CD4-positive, alpha-beta T cell (primary cell): ENCODE measurements around the gene MTRR. TPM values are rescaled to one million over a fixed set of nuclear protein-coding genes. Genes with fewer than 3 reads are reported as not detected.

Experiments
- ATAC-seq: fragments of 200-7000 bp; cut with Tn5 transposase; one replicate; pipeline ENCODE4 v1.10.0; 2022; ENCODE audit warnings: mild to moderate bottlenecking; ENCODE audit not compliant: poor library complexity
- CTCF ChIA-PET: fragments of 350-600 bp; sonication (Branson Sonifier 250); formaldehyde crosslinking; loops from one replicate; lab custom pipeline; 2021; ENCODE audit warnings: antibody characterized with exemption, inconsistent platforms; lab: Charles Lee
- POLR2A ChIA-PET: fragments of 350-600 bp; sonication (Branson Sonifier 250); formaldehyde crosslinking; loops from one replicate; lab custom pipeline; 2021; ENCODE audit warnings: antibody characterized with exemption, inconsistent platforms; lab: Charles Lee
- DNase-seq, 14 experiments: peaks; one replicate each; pipeline ENCODE4 v3.0.0-alpha.2; 2013 to 2020; ENCODE audit warnings: mixed read lengths in 2 of 14
- H3K27ac ChIP-seq, 2 donors: one replicate each; pipeline versions ENCODE4 v1.5.1 to v1.7.0; 2013; ENCODE audit warnings: low read length in 2 of 2, low read depth in 1 of 2, mild to moderate bottlenecking in 1 of 2
- H3K27me3 ChIP-seq, 2 experiments: 1 replicate in 1 of 2; 2 replicates in 1 of 2; pipeline versions ENCODE4 v1.6.1 to v1.7.0; 2013; ENCODE audit warnings: low read length in 2 of 2, control low read depth in 1 of 2, mild to moderate bottlenecking in 1 of 2, moderate library complexity in 1 of 2; ENCODE audit not compliant: insufficient read depth in 2 of 2, control insufficient read depth in 1 of 2
- H3K36me3 ChIP-seq: one replicate; pipeline ENCODE4 v1.6.1; 2013; ENCODE audit warnings: low read length, control low read depth; ENCODE audit not compliant: insufficient read depth
- H3K4me1 ChIP-seq: one replicate; pipeline ENCODE4 v1.6.1; 2013; ENCODE audit warnings: low read length, control low read depth; ENCODE audit not compliant: insufficient read depth
- H3K4me3 ChIP-seq: one replicate; pipeline ENCODE4 v1.5.1; 2013; ENCODE audit warnings: mild to moderate bottlenecking, low read length, moderate library complexity
- H3K9me3 ChIP-seq, 2 experiments: 1 replicate in 1 of 2; 2 replicates in 1 of 2; pipeline versions ENCODE4 v1.6.1 to v1.7.0; 2013; ENCODE audit warnings: low read length in 2 of 2, mild to moderate bottlenecking in 2 of 2, control low read depth in 1 of 2, moderate library complexity in 1 of 2; ENCODE audit not compliant: control insufficient read depth in 1 of 2, insufficient read depth in 1 of 2
- H3K27ac Mint-ChIP-seq: one replicate; pipeline ENCODE4 v1.8.0; 2020; ENCODE audit warnings: mixed read lengths
- H3K27me3 Mint-ChIP-seq: one replicate; pipeline ENCODE4 v1.8.0; 2021; ENCODE audit warnings: mixed read lengths
- H3K36me3 Mint-ChIP-seq: one replicate; pipeline ENCODE4 v1.8.0; 2021; ENCODE audit warnings: low read depth, mixed read lengths
- H3K4me1 Mint-ChIP-seq: one replicate; pipeline ENCODE4 v1.8.0; 2021; ENCODE audit warnings: low read depth, mixed read lengths
- H3K4me3 Mint-ChIP-seq: one replicate; pipeline ENCODE4 v1.8.0; 2020; ENCODE audit warnings: mild to moderate bottlenecking, mixed read lengths
- H3K9me3 Mint-ChIP-seq: one replicate; pipeline ENCODE4 v1.8.0; 2020; ENCODE audit warnings: mixed read lengths
- intact Hi-C, 2 experiments: fragments of 100-400 bp; cut with DNase I in 1 of 2; cut with micrococcal nuclease in 1 of 2; formaldehyde crosslinking; loops; one replicate each; pipeline versions ENCODE4 v1.15.1 to v1.9.0; 2023 to 2025; cut with DNase I, micrococcal nuclease
- total RNA-seq, 174 experiments: library from RNA in 2 of 174; stranded (reverse) in 2 of 174; gene quantifications; one replicate each; pipeline ENCODE4 v1.2.3 and lab custom pipeline; 2021 to 2026
- TF ChIP-seq, protein P1 (sequence below): fragments of 200-600 bp; IDR thresholded peaks from one replicate; pipeline ENCODE4 v1.8.0; 2022; ENCODE audit warnings: antibody characterized with exemption, mild to moderate bottlenecking

The MTRR gene
- total RNA-seq, 2 experiments from 2014 or later = 74.6 to 77.5 TPM

DNA sequence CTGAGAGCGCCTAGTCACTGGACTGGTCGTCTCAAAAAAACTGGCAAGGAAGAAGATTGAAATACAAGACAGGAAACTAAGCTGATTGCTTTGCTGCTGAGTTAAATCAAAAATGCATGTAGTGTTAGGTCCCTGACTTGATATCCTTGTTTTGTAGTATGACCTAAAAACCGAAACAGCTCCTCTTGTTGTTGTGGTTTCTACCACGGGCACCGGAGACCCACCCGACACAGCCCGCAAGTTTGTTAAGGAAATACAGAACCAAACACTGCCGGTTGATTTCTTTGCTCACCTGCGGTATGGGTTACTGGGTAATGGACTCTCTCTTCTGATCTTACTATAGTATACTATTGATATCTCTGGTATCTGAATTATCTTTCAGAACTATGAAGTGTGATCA lies 4.3 kb downstream of the MTRR start:
- ChIA-PET POLR2A (interaction anchor here (0.6 to 1.7 kb wide), 3 partner anchors 15 to 91 kb away, joined by 3 to 7 read pairs (median 4); partner anchors contain the start of gene CFAP90), CTCF (interaction anchor here (1.2 to 3.4 kb wide), 2 partner anchors 14 to 16 kb away, joined by 4 to 13 read pairs; no protein-coding TSS in a partner anchor)
- Histone ChIP-seq H3K36me3 (peaks cover 43% of the 10 kb centered on the region), H3K4me1 (peaks cover 42% of the 10 kb centered on the region), H3K9me3 (no peaks in the 10 kb centered on the region), H3K4me3 (peak overlapping the region; percentile 1), H3K27me3 (no peaks in the 10 kb centered on the region), H3K27ac (peak overlapping the region; percentile 24 to 48)
- H3K27ac Mint-ChIP-seq = peak overlapping the region; percentile 90
- intact Hi-C loops = loop anchor here (5.0 to 10.0 kb wide), 2 partner anchors 1161 to 1238 kb away; partner anchors contain the start of genes NSUN2 (in 1 of the 2), SRD5A1 (in 1 of the 2) and TENT4A (in 1 of the 2)
- H3K4me1 Mint-ChIP-seq = peaks cover 89% of the 10 kb centered on the region
- peaks cover 75% of the 10 kb centered on the region for H3K36me3 Mint-ChIP-seq
- H3K27me3 Mint-ChIP-seq = no peaks in the 10 kb centered on the region
- no peak for ATAC-seq
- TF ChIP-seq, protein P1, sequence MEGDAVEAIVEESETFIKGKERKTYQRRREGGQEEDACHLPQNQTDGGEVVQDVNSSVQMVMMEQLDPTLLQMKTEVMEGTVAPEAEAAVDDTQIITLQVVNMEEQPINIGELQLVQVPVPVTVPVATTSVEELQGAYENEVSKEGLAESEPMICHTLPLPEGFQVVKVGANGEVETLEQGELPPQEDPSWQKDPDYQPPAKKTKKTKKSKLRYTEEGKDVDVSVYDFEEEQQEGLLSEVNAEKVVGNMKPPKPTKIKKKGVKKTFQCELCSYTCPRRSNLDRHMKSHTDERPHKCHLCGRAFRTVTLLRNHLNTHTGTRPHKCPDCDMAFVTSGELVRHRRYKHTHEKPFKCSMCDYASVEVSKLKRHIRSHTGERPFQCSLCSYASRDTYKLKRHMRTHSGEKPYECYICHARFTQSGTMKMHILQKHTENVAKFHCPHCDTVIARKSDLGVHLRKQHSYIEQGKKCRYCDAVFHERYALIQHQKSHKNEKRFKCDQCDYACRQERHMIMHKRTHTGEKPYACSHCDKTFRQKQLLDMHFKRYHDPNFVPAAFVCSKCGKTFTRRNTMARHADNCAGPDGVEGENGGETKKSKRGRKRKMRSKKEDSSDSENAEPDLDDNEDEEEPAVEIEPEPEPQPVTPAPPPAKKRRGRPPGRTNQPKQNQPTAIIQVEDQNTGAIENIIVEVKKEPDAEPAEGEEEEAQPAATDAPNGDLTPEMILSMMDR = no peak
- no peaks in the 10 kb centered on the region for H3K9me3 Mint-ChIP-seq
- DNase-seq = peak in 7 of 14 experiments; percentile 10 to 64 (median 40)
- H3K4me3 Mint-ChIP-seq = peak overlapping the region; percentile 62

- ChIA-PET CTCF (interaction anchor here (3.0 kb wide), 1 partner anchor 13 kb away, joined by 14 read pairs; no protein-coding TSS in a partner anchor), POLR2A (no interaction called here)
- Mint-ChIP-seq H3K4me3 (no peak overlapping the region), H3K36me3 (peaks cover 79% of the 10 kb centered on the region), H3K27me3 (no peaks in the 10 kb centered on the region), H3K27ac (peak overlapping the region; percentile 90), H3K4me1 (peaks cover 94% of the 10 kb centered on the region), H3K9me3 (no peaks in the 10 kb centered on the region)
- Histone ChIP-seq H3K27ac (no peak overlapping the region), H3K4me3 (no peak overlapping the region), H3K4me1 (peaks cover 39% of the 10 kb centered on the region), H3K27me3 (no peaks in the 10 kb centered on the region), H3K36me3 (peaks cover 57% of the 10 kb centered on the region), H3K9me3 (no peaks in the 10 kb centered on the region)
- ATAC-seq (no peak), DNase-seq (no peak)
- intact Hi-C loops = loop anchor here (5.0 to 10.0 kb wide), 2 partner anchors 1162 to 1240 kb away; partner anchors contain the start of genes NSUN2 (in 1 of the 2), SRD5A1 (in 1 of the 2) and TENT4A (in 1 of the 2)
- TF ChIP-seq, protein P1 = no peak
These were observed 5.7 kb downstream of the MTRR start for GRCh38 chr5:7874639-7875038.

GRCh38 chr5:7875151-7875550 lies 6.2 kb downstream of the MTRR start:
- peaks cover 80% of the 10 kb centered on the region for H3K36me3 Mint-ChIP-seq
- H3K27me3 Mint-ChIP-seq = no peaks in the 10 kb centered on the region
- H3K4me1 Mint-ChIP-seq = peaks cover 89% of the 10 kb centered on the region
- H3K4me3 ChIP-seq = no peak overlapping the region
- ATAC-seq = no peak
- H3K9me3 ChIP-seq = no peaks in the 10 kb centered on the region
- H3K4me3 Mint-ChIP-seq = no peak overlapping the region
- no peak overlapping the region for H3K27ac ChIP-seq
- TF ChIP-seq, protein P1 = no peak
- no peaks in the 10 kb centered on the region for H3K27me3 ChIP-seq
- intact Hi-C loops = loop anchor here in 1 of 2 experiments (10.0 kb wide), 1 partner anchor 1240 kb away; the partner anchor contains the start of genes NSUN2 and SRD5A1
- peaks cover 63% of the 10 kb centered on the region for H3K36me3 ChIP-seq
- H3K27ac Mint-ChIP-seq = no peak overlapping the region
- no peak for DNase-seq
- H3K9me3 Mint-ChIP-seq = no peaks in the 10 kb centered on the region
- peaks cover 38% of the 10 kb centered on the region for H3K4me1 ChIP-seq
- CTCF ChIA-PET = interaction anchor here (3.0 kb wide), 1 partner anchor 12 kb away, joined by 14 read pairs; no protein-coding TSS in a partner anchor
- POLR2A ChIA-PET = no interaction called here
